ENCODE data around the gene SMCR8.
"Not testable (repeated sequence)": the region's sequence is repeated elsewhere in the genome, so short reads cannot be mapped to it uniquely, and the experiment has no call there.

Gene SMCR8

DNA sequence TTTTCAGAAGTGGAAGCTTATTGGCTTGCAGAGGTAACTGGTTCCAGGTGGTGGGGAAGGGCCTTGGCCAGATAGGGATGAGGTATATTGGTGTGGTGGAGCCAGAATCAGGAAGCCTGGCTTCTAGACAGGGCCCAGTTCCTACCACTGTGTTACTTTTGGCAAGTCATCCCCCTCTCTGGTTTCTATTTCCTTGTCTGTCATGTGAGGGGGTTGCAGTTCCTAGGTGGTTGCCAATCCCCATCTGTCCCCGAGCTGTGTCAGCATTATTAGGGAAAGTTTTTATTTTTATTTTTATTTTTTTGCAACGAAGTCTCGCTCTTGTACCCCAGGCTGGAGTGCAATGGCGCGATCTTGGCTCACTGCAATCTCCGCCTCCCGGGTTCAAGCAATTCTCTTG is 3.0 kb downstream of the SMCR8 start:
- no peak for DNase-seq (ENCODE audit: low spot score)

DNA sequence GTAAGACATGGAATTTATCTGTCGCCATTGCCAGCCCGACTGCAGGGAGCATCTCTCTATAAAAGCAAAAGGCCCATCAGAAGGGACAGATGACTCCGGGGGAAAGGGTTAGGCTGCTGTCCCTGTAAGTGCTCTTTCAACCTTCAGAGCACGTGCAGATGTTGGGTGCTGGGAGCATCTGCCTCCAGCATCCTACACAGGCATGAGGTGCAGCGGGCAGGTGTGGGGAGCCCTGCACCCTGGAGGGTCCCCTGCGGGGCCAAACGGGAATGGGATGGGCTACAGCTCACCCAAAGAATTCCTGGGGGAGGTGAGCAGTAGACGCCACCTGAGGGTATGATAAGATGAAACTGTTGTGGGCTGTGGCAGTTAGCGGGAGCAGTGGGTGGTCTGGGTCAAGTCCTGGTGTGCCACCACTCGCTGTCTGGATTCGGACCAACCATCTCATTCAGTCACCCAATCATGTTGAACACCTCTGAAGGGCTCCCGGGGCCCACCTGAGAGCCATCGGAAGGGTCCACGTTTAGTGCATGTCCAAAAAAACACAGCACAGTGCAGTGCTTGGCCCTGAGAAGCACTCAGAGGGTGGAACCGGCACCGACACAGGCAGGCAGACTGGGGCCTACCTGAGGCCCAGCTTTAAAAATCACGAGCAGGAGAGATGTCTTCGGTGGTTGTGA is 3.8 kb downstream of the SMCR8 start:
- no peak for DNase-seq (ENCODE audit: low spot score)

DNA sequence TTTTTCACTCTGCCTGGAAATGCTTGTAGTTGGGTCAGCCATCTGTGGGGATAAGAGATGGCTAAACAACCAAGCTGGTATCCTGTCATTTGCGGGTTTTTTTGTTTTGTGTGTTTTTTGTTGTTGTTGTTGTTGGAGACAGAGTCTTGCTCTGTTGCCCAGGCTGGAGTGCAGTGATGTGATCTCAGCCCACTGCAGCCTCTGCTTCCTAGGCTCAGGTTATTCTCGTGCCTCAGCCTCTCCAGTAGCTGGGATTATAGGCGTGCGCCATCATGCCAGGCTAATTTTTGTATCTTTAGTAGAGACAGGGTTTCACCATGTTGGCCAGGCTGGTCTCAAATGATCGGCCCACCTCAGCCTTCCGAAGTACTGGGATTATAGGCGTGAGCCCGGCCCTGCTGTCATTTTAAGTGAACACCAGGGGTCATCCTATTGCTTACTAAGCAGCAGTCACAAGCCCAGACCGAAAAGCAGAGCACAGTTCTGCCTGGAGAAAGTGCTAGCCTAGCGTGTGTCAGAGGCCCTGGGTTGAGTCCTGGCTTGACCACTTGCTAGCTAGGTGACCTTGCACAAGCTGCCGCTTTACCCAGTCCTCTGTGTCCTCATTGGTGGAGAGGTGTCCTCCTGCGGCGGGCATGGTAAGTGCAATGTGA is 4.6 kb downstream of the SMCR8 start:
- no peak for DNase-seq (ENCODE audit: low spot score)

DNA sequence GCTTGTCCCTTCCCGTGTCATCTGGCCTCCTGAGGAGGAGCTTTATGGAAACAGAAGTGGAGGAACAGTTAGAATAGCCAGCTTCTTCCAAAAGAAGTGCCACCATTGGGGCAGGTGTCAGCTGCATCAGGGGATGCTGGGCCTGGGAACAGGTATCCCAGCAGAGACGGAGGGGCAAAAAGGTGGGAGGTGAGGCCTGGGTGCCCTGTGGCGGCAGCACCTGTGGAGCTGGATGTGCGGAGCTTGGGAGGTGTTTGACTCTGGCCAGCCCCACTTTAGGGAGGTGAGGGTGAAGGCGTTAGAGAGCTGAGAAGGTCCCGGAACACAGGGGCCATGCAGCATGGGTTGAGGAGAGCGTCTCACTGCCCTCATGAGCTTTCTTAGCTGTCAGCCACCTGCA is 5.2 kb downstream of the SMCR8 start:
- no peak for DNase-seq (ENCODE audit: low spot score)

DNA sequence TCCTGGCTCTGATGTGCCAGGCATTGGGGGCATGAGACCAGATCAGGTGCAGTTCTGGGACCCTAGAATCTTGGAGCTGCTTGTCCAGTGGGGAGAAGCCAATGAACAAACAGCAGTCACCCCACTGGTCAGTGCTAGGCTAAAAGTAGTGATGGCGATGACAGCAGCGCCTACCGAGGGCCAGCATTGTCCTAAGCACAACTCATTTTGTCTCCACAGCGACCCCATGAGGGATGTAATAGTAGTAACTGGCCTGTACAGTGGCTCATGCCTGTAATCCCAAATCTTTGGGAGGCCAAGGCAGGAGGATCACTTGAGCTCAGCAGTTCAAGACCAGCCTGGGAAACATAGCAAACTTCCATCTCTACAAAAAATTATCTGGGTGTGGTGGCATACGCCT is 6.2 kb downstream of the SMCR8 start:
- DNase-seq (ENCODE audit: low spot score) = no peak

DNA sequence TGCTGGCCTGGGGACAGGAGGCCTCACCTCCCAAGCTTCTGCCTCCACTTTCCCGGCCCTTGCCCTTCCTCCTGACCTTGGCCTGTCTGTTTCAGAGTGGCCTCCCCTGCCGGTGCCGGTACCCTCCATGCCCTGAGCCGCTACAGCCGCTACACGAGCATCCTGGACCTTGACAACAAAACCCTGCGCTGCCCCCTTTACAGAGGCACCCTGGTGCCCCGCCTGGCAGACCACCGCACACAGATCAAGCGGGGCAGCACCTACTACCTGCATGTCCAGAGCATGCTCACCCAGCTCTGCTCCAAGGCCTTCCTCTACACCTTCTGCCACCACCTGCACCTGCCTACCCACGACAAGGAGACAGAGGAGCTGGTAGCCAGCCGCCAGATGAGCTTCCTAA is 7.4 kb downstream of the SMCR8 start:
- DNase-seq (ENCODE audit: low spot score) = no peak

DNA sequence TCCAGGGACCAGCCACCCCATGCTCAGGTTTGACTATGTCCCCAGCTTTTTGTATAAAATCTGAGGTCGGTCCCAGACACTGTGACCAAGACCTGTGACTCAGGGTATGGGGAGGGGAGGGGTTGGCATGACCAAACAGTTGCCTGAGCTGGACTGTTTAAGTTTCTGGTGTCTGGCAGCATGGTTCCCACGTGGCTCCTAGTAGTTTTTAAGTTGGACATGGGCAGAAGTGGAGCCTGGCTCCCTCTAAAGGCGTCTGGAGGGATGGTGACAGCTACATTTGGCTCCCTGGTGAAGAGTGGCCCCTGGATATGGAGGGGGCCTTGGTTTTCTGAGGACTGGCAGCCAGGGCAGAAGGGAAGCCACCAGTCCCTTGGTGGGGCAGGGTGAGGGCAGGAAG is 7.9 kb downstream of the SMCR8 start:
- DNase-seq (ENCODE audit: low spot score) = no peak

DNA sequence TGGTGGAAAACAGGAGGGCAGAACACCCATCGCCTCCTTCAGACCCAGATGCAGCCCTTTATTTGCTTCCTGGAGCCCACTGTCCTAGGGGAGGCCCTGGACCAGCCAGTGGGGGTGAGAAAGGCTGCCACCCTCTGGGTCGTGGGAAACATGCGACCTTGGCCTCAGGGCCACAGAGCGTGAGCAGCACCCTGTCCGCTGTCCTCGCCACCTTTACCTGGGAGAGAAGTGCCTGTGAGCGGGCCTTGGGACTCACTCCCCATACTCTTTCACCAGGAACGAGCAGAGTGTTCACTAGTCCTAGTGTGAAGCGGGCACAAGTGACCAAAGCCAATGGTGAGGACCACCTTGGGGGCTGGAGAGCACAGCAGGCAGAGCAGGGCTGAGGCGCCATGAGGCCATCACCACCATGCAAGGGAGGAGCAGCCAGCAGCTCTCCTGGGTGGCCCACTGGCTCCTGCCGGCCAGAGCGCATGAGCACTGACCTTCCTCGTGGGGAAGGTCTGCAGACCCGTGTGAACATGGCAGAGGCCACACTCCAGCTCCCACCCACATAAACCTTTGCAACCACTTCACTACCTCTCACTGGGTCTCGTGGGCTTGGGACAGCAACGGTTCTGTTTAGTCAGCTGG is 8.5 kb downstream of the SMCR8 start:
- no peak for DNase-seq (ENCODE audit: low spot score)

DNA sequence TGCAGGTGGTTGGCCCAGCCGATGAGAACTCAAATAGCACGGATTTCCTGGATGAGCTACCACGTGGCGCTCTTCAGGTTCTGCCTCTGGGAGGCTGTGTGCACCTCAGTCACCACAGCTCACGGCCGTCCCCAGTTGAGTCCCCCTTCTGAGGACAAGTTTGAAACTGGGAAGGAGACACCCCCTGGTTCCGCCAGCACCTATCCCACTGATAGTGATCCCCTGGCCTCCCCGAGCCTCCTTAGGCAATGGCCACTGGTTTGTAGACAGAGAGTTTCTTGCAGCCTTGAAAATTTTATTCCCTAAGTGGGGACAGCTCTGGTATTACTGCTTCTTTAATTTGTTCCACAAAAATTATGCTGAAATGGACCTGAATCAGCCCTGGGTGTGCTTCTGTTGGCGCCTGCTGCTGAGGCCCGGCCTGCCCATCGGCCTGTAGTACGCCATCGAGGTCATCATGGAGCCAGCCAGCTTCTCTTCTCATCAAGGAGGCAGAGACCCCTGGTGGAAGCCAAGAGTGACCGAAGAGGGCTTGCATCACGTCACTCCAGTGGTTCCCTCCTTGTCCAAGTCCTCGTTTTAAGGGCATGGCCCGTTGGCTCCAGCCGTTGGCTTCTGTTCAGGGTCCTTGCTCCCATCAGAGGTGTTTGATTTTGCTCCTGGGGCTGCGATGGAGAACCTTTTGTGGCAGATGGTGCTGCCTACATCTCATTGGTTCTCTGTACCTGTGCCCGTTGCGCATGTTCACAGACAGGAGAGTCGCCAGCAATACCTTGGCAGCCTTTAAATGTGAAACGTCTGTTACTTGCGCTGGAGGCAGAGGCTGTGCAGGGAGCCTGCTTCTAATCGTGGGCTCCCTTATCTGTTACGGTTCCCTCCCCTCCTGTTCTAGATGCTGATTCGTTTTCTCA is 9.3 kb downstream of the SMCR8 start:
- no peak for DNase-seq (ENCODE audit: low spot score)

DNA sequence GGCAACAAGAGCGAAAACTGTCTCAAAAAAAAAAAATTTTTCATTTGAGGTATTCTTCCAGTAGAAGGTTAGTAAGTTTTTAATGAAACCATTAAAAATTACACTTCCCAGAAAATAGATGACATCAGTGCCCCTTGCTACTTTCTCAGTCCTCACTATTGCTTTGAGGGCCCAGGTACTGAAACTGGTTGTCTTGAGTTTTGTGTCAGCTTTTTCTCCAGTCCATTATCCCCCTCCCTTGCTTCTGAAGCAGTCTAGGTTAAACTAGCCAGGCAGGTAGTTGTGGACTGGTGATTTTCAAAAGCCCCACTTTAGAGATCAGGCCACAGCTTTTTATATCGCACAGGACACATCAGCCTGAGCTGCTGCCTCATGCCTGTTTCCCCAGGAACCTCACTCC is 10.9 kb downstream of the SMCR8 start:
- DNase-seq (ENCODE audit: low spot score) = no peak

DNA sequence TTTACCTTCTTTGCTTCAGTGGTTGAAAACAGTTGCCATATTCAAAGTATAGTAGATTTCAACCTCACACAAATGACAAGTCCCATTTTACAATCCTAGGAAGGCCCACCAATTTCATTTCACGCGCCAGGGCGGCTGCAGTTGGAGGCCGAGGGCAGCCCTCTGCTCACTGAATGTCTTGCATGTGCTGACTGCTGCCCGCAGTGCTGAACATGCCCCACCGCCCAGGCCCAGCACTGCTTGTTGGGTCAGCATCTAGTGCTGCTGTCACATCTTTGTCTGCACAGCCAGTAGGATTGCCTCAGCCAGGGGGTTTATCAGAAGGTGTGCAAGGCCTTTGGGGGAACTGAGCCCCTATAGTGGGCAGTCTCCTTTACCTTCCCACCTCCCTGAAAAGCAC is 11.5 kb downstream of the SMCR8 start:
- DNase-seq (ENCODE audit: low spot score) = no peak

DNA sequence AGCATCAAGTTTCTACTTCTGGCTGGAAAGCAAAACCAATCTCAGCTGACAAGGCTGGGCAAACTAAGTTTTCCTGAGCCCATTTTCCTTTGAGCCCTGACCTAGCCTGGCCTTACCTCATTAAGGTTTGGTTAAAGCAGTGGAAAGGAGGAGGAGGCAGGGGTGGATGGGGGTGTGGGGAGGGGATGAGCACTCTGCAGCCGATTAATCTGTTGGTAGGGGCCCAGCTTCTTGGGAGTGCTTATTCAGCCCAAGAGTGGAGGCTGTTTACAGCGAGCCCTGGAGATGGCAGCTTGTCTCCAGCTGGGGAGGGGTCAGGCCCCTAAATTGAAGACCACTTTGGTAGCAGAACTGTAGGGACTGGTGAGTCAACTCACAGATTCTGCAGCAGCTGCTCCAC is 12.0 kb downstream of the SMCR8 start:
- DNase-seq (ENCODE audit: low spot score) = no peak

DNA sequence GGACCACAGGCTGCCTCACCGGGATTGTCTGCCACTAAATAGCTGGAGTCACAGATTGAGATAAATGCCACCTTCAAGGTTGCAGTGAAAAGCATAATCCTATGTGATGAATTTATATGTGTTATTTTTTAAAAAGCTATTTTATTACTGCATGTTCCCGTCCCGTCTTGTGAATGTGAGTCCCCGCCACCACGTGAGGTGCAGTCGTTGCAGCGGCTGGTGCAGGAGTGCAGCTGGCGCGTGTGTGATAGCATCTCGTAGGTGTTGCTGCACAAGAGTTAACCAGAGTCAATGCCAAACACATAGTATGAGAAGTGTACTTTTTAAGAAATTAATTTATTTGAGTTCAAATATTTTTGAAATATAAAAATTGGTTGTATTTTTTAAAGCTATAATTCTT is 12.5 kb downstream of the SMCR8 start:
- no peak for DNase-seq (ENCODE audit: low spot score)

DNA sequence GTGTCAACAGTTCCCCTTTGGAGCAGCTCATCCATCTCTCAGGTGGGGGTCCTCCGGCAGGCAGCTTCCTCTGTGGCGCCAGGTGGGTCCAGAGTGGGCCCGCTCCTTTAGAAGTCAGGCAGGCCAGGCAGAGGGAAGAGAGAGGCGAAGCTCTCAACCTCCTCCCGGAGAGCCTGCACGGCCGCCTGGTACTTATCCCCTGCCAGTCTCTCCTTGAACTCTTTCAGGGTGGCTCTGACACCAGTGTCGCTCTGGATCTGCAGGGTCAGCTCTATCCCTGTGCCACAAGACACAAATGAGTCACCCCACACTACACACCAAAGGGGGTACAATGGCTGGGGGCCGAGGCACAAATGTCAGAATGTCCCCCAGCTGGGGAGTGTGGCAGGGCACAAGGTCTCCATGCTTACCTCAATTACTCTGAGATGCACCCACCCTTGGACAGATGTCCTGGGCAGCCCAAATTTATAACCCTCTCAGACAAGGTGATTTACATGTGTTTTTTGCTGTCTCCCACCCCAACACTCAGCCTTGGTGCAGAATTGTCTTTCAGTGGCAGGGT is 13.6 kb downstream of the SMCR8 start:
- DNase-seq (ENCODE audit: low spot score) = no peak

DNA sequence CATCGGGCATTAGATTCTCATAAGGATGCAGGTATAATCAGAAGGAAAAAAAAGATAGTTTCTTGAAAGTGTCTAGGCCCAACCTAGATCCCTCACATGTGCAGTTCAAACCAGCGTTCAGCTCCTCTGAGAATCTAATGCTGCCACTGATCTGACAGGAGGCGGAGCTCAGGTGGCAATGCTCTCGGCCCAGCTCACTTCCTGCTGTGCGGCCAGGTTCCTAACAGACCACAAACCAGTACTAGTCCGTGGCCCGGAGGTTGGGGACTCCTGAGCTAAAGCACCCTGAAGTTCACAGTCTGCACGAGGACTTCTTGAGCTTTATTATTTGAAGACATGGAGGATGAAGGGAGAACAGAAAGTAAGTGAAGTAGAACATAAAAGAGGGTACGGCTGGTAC is 16.8 kb downstream of the SMCR8 start:
- DNase-seq (ENCODE audit: low spot score) = no peak

DNA sequence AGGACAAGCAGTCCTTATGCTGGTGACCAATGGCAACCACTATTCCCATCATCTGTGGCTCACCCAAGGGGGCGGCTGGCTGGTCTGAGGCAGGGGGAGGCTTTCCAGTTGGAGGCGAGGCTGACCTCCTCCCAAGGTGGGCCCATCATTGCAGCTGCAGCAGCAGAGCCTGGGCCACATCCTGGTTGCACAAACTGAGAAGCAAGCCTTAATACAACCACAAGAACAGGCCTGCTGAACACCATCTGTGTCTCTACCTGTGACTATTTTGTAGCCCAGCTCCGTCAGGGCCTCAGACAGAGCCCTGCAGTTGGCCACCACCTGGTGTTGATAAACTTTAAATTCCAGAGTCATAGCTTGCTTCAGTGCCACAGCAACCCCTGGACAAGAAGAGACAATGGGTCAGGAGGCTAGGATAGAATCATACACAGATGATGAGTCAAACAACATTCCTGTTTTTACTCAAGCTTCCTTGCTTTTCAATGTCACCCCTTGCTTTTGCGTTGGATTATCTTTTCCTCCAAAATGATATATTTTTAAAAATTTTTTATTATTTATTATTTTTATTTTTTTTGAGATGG is 17.9 kb downstream of the SMCR8 start:
- DNase-seq (ENCODE audit: low spot score) = no peak

DNA sequence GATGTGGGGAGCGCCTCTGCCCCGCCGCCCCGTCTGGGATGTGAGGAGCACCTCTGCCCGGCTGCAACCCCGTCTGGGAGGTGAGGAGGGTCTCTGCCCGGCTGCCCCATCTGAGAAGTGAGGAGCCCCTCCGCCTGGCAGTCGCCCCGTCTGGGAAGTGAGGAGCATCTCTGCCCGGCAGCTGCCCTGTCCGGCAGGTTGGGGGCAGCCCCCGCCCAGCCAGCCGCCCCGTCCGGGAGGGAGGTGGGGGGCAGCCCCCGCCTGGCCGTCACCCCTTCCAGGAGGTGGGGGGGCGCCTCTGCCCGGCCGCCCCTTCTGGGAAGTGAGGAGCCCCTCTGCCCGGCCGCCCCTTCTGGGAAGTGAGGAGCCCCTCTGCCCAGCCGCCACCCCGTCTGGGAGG is 23.1 kb downstream of the SMCR8 start:
- DNase-seq (ENCODE audit: low spot score) = not testable (repeated sequence)

DNA sequence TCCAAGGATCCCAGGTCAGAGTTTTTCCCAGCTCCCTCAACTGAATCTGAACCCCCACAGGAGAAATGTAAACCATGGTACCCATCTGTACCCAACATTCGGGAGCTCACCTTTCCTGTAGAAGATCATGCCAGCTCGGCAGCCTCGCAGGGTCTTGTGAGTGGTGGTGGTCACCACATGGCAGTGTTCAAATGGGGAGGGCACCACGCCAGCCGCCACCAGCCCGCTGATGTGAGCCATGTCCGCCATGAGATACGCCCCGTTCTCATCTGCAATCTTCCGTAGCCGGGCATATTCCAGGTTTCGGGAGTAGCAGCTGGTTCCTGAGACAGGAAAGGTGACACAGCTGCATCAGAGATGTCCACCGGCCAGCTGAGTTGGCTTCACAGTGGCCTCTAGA is 24.8 kb downstream of the SMCR8 start:
- DNase-seq (ENCODE audit: low spot score) = no peak

DNA sequence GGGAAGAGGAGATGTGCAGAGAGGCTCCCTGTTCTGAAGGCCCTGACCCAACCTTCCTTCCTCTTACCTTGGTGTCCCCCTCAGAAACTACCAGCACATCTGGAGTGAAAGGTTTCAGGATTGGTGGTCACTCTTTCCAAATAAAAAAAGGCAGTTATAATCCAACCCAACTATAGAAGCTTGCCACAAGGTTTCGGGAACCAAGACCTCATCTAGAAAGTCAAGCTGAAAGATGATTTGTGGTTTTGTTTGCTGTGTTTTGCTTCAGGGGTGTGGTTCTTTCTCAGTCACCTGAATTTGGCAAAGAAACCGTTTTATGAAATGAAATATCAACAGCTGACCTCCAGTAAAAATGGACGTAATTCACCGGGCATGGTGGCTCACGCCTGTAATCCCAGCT is 28.9 kb downstream of the SMCR8 start:
- no peak for DNase-seq (ENCODE audit: low spot score)

DNA sequence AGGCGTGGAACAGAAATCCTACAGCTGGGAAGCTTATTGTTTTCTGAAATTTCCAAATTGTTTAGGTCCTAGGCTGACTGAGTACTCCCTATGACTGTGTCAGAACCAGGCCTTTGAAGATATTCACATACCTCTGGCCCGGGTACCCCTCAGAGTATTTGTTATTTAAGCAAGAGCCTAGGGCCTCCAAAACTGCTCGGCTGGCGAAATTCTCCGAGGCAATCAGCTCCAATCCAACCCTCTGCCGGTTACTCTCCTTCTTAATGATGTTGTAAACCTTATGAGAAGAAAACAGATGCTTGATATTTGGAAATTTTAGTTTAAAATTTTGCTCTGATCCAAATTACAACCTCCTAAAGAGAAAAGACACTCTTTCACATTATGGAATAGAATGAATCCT is 38.4 kb downstream of the SMCR8 start:
- DNase-seq (ENCODE audit: low spot score) = no peak

DNA sequence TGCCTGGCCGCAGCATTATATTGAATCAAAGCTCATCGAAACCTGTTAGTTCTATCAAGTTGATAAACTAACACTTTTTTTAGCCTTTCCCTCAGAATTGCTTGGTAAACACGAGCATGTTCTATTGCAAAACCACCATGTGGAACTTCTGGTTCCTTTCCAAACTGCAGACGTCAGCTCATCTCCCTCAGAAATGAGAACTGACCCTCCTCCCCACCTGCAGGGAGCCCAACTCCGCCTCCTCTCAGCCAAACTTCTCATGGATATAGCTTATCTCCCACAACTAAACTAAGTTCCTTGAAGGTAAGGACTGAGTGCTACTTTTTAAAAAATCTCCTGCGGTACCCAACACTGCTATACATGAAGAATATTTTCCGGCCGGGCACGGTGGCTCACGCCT is 41.5 kb downstream of the SMCR8 start:
- no peak for DNase-seq (ENCODE audit: low spot score)

DNA sequence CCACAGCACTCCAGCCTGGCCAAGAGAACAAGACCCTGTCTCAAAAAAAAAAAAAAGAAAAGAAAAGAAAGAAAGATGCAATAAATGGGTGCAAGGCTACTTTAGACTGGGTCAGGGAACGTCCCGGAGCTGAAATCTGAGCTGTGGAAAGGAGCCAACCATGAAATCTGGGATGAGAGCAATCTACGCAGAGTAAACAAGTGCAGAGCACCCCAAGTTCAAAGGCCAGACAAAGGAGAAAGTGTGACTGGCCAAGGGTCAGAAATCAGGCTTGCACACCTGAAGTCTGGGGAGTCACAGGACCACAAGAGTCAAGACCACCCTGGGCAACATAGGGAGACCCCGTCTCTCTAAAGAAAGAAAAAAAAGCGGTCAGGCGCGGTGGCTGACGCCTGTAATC is 45.4 kb downstream of the SMCR8 start:
- DNase-seq (ENCODE audit: low spot score) = no peak

Measured in left forelimb (tissue), 1 donor.